B cell (primary cell): ENCODE measurements around the gene MYL6B. TPM values are rescaled to one million over a fixed set of nuclear protein-coding genes. Genes with fewer than 3 reads are reported as not detected.

ENCODE experiments used
- ATAC-seq: fragments of 200-7000 bp; cut with Tn5 transposase; one replicate; pipeline ENCODE4 v1.10.0; 2021; ENCODE audit warnings: low read depth, mild to moderate bottlenecking, moderate number of reproducible peaks, moderate library complexity
- CTCF ChIA-PET: fragments of 350-600 bp; sonication (Branson Sonifier 250); formaldehyde crosslinking; loops from one replicate; lab custom pipeline; 2021; ENCODE audit warnings: antibody characterized with exemption, inconsistent platforms; lab: Charles Lee
- POLR2A ChIA-PET: fragments of 350-600 bp; sonication (Branson Sonifier 250); formaldehyde crosslinking; loops from one replicate; lab custom pipeline; 2021; ENCODE audit warnings: antibody characterized with exemption; lab: Charles Lee
- DNase-seq: peaks from one replicate; pipeline ENCODE4 v3.0.0; 2013
- H2AFZ ChIP-seq: 2 replicates; pipeline ENCODE4 v1.6.1; 2012; ENCODE audit warnings: mild to moderate bottlenecking, low read depth, low read length; ENCODE audit not compliant: insufficient read depth, poor library complexity, severe bottlenecking
- H3K27ac ChIP-seq, 2 donors: 1 replicate in 1 of 2; 2 replicates in 1 of 2; pipeline ENCODE4 v1.5.1; 2012 to 2013; ENCODE audit warnings: low read length in 2 of 2, mild to moderate bottlenecking in 2 of 2, moderate library complexity in 1 of 2
- H3K27me3 ChIP-seq, 4 experiments: fragments of 200-600 bp in 1 of 4; sonication (generic) in 1 of 4; replicated peaks in 1 of 4; 1 replicate in 2 of 4; 2 replicates in 2 of 4; pipeline versions ENCODE4 v1.6.1 to v1.7.0; 2013 to 2016; ENCODE audit warnings: low read length in 3 of 4, mild to moderate bottlenecking in 2 of 4, mixed read lengths in 1 of 4, moderate library complexity in 1 of 4; ENCODE audit not compliant: insufficient read depth in 4 of 4, control insufficient read depth in 3 of 4; ENCODE audit errors: control extremely low read depth in 1 of 4
- H3K36me3 ChIP-seq, 2 experiments: replicated peaks in 1 of 2; 1 replicate in 1 of 2; 2 replicates in 1 of 2; pipeline versions ENCODE4 v1.6.1 to v1.7.1; 2013; ENCODE audit warnings: low read length in 1 of 2; ENCODE audit not compliant: insufficient read depth in 2 of 2, control insufficient read depth in 1 of 2; ENCODE audit errors: control extremely low read depth in 1 of 2, extremely low read depth in 1 of 2
- H3K4me1 ChIP-seq, 2 donors: fragments of 200-600 bp in 1 of 2; sonication (generic) in 1 of 2; 1 replicate in 1 of 2; 2 replicates in 1 of 2; pipeline versions ENCODE4 v1.5.1 to v1.6.1; 2013 to 2017; ENCODE audit warnings: low read length in 2 of 2; ENCODE audit not compliant: control insufficient read depth in 2 of 2, insufficient read depth in 2 of 2
- H3K4me2 ChIP-seq: replicated peaks from 2 replicates; pipeline ENCODE3; 2012; ENCODE audit warnings: mild to moderate bottlenecking, low read depth, low read length; ENCODE audit not compliant: poor library complexity, severe bottlenecking
- H3K4me3 ChIP-seq, 5 experiments: fragments of 200-600 bp in 1 of 5; sonication (generic) in 1 of 5; 1 replicate in 3 of 5; 2 replicates in 2 of 5; pipeline versions ENCODE4 v1.5.1 to v1.7.0; 2011 to 2016; ENCODE audit warnings: low read length in 4 of 5, mild to moderate bottlenecking in 4 of 5, low read depth in 2 of 5, control low read depth in 1 of 5, moderate library complexity in 1 of 5; ENCODE audit not compliant: insufficient read depth in 1 of 5; ENCODE audit errors: control extremely low read depth in 1 of 5, extremely low read depth in 1 of 5
- H3K79me2 ChIP-seq: fragments of 200-600 bp; sonication (generic); one replicate; pipeline ENCODE4 v1.6.0; 2016; ENCODE audit warnings: low read length; ENCODE audit not compliant: control insufficient read depth, insufficient read depth
- H3K9ac ChIP-seq: fragments of 200-600 bp; sonication (generic); 2 replicates; pipeline ENCODE4 v1.6.1; 2017; ENCODE audit warnings: mild to moderate bottlenecking, low read length, moderate library complexity
- H3K9me3 ChIP-seq, 3 donors: one replicate each; pipeline versions ENCODE4 v1.6.1 to v1.7.1; 2013; ENCODE audit warnings: low read length in 2 of 3; ENCODE audit not compliant: control insufficient read depth in 2 of 3, insufficient read depth in 1 of 3; ENCODE audit errors: control extremely low read depth in 1 of 3
- H4K20me1 ChIP-seq: 2 replicates; pipeline ENCODE4 v1.6.0; 2012; ENCODE audit warnings: mild to moderate bottlenecking, low read length; ENCODE audit not compliant: insufficient read depth, control insufficient read depth, poor library complexity, severe bottlenecking
- H3K27ac Mint-ChIP-seq: one replicate; pipeline ENCODE4 v1.8.0; 2021; ENCODE audit warnings: mixed read lengths
- H3K27me3 Mint-ChIP-seq: one replicate; pipeline ENCODE4 v1.8.0; 2021; ENCODE audit warnings: mixed read lengths
- H3K4me1 Mint-ChIP-seq: one replicate; pipeline ENCODE4 v1.8.0; 2021; ENCODE audit warnings: mixed read lengths
- H3K4me3 Mint-ChIP-seq: one replicate; pipeline ENCODE4 v1.8.0; 2021; ENCODE audit warnings: mixed read lengths
- H3K9me3 Mint-ChIP-seq: one replicate; pipeline ENCODE4 v1.8.0; 2022; ENCODE audit warnings: mixed read lengths; ENCODE audit not compliant: insufficient read depth
- CTCF ChIP-seq: fragments of 200-600 bp; IDR thresholded peaks from one replicate; pipeline ENCODE4 v1.8.0; 2022; ENCODE audit warnings: antibody characterized with exemption, mild to moderate bottlenecking
- EZH2 ChIP-seq: IDR thresholded peaks from 2 replicates; pipeline ENCODE4 v1.6.1; 2012; ENCODE audit warnings: borderline replicate concordance, low read depth, mild to moderate bottlenecking, moderate library complexity, low read length; ENCODE audit not compliant: insufficient read depth, poor library complexity, severe bottlenecking
- WGBS: methylation state at CpG from one replicate; pipeline ENCODE4 v1.1.5; 2013; ENCODE audit warnings: missing lambda C conversion rate; ENCODE audit not compliant: insufficient coverage; 5-methylcytosine and 5-hydroxymethylcytosine counted together
- intact Hi-C: fragments of 100-400 bp; cut with micrococcal nuclease; formaldehyde crosslinking; loops from one replicate; pipeline ENCODE4 v1.10.0; 2022
- polyA plus RNA-seq: library from polyadenylated mRNA; depleted of rRNA; stranded (reverse); fragments of >200 nt; gene quantifications from 2 replicates; pipeline ENCODE4 v1.2.3, GENCODE V29; 2012
- total RNA-seq, 2 donors: library from RNA; stranded (reverse); fragments of 120-200 nt in 1 of 2; gene quantifications; 1 replicate in 1 of 2; 2 replicates in 1 of 2; pipeline versions ENCODE4 v1.2.3 to v1.2.4, GENCODE V29; 2013 to 2022

Gene MYL6B
- total and polyA plus RNA-seq, 2 donors (not counting 1 experiment from before 2014, with no cell fraction given): 25.7 to 27.8 TPM

- Mint-ChIP-seq H3K4me1 (peaks cover 42% of the 10 kb centered on the region), H3K27me3 (no peaks in the 10 kb centered on the region), H3K4me3 (peak overlapping the region; percentile 96), H3K27ac (peak overlapping the region; percentile 97), H3K9me3 (no peaks in the 10 kb centered on the region)
- Histone ChIP-seq H3K36me3 (peaks cover 2 to 46% of the 10 kb centered on the region in 2 experiments), H3K9me3 (no peaks in the 10 kb centered on the region), H3K4me2 (peak overlapping the region; percentile 83), H3K4me3 (peak overlapping the region; percentile 80 to 97 (median 94)), H4K20me1 (peaks cover 14% of the 10 kb centered on the region), H3K9ac (peak overlapping the region; percentile 89), H3K79me2 (peaks cover 64% of the 10 kb centered on the region), H3K27ac (peak overlapping the region; percentile 88 to 97), H3K27me3 (no peaks in the 10 kb centered on the region), H2AFZ (peak overlapping the region; percentile 64), H3K4me1 (peaks cover 20 to 38% of the 10 kb centered on the region in 2 donors)
- WGBS: 6% methylated on average over 2 of the region's 6 CpGs
- ATAC-seq: no peak
- intact Hi-C loops: loop anchor here (1.0 to 10.0 kb wide), 5 partner anchors 30 to 916 kb away; partner anchors contain the start of genes NEMP1, RNF41, RPL41 and SMARCC2
- POLR2A ChIA-PET: interaction anchor here (0.6 to 4.1 kb wide), 5 partner anchors 30 to 63 kb away, joined by 3 to 44 read pairs (median 4); partner anchors contain the start of genes ESYT1, RNF41 and SMARCC2
- DNase-seq: peak; percentile 44
- CTCF ChIA-PET: interaction anchor here (0.5 to 3.4 kb wide), 10 partner anchors 29 to 1544 kb away, joined by 3 to 17 read pairs (median 4); partner anchors contain the start of genes ANKRD52, ESYT1, RNF41 and SMARCC2
- no peak for TF ChIP-seq CTCF
- no peak for TF ChIP-seq EZH2
Observed at GRCh38 chr12:56158926-56159461, 6.6 kb downstream of the MYL6B start.
